Measurements from ENCODE around the gene TTC7B. TPM values are rescaled to one million over a fixed set of nuclear protein-coding genes. Genes with fewer than 3 reads are reported as not detected.

TTC7B gene
- total RNA-seq, 1 donor from 2014 or later, result 82.6 TPM

GRCh38 chr14:90724866-90725265, 91.4 kb downstream of the TTC7B start:
- no peak for TF ChIP-seq CTCF (conservative IDR thresholded peaks at IDR 0.05; ENCODE audit: low read depth, low read length)
- no peak overlapping the region for H3K4me3 ChIP-seq (ENCODE audit: low read depth, low read length)
- no peak for DNase-seq (ENCODE audit: low read depth)

- H3K4me3 ChIP-seq (ENCODE audit: low read depth, low read length), result no peak overlapping the region
- no peak for DNase-seq (ENCODE audit: low read depth)
- no peak for TF ChIP-seq CTCF (conservative IDR thresholded peaks at IDR 0.05; ENCODE audit: low read depth, low read length)
Observed at GRCh38 chr14:90722590-90722989, 93.6 kb downstream of the TTC7B start.

GRCh38 chr14:90721619-90722305, 94.5 kb downstream of the TTC7B start:
- H3K4me3 ChIP-seq (ENCODE audit: low read depth, low read length), result no peak overlapping the region
- TF ChIP-seq CTCF (conservative IDR thresholded peaks at IDR 0.05; ENCODE audit: low read depth, low read length), result no peak
- no peak for DNase-seq (ENCODE audit: low read depth)

- no peak for DNase-seq (ENCODE audit: low read depth)
- H3K4me3 ChIP-seq (ENCODE audit: low read depth, low read length), result no peak overlapping the region
- no peak for TF ChIP-seq CTCF (conservative IDR thresholded peaks at IDR 0.05; ENCODE audit: low read depth, low read length)
Observed at GRCh38 chr14:90720832-90721231, 95.4 kb downstream of the TTC7B start.

- TF ChIP-seq CTCF (conservative IDR thresholded peaks at IDR 0.05; ENCODE audit: low read depth, low read length), result no peak
- H3K4me3 ChIP-seq (ENCODE audit: low read depth, low read length), result no peak overlapping the region
- DNase-seq (ENCODE audit: low read depth), result no peak
Observed at GRCh38 chr14:90720336-90720735, 95.9 kb downstream of the TTC7B start.

- no peak for TF ChIP-seq CTCF (conservative IDR thresholded peaks at IDR 0.05; ENCODE audit: low read depth, low read length)
- H3K4me3 ChIP-seq (ENCODE audit: low read depth, low read length), result no peak overlapping the region
- no peak for DNase-seq (ENCODE audit: low read depth)
Observed at GRCh38 chr14:90717916-90718315, 98.3 kb downstream of the TTC7B start.

DNA sequence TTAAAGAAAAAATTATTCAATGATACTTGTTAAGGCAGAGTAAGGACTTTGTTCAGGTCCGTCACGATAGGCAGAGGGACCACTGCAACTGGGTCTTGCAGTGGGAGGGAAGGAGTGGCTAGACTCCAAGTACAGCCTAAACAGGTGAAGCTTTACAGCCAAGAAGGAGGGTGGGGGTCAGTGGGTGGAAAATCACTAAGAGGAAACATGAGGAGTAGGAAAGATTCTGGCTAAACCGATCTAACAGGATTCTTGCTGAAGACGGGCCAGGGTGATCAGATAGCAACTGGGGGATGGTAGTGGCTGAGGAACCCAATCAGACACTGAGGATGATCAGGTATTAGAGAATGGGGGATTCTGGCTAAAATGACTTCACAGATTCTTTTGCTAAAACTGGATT, 100.2 kb downstream of the TTC7B start:
- no peak for DNase-seq (ENCODE audit: low read depth)
- no peak for TF ChIP-seq CTCF (conservative IDR thresholded peaks at IDR 0.05; ENCODE audit: low read depth, low read length)
- H3K4me3 ChIP-seq (ENCODE audit: low read depth, low read length), result no peak overlapping the region
